Heart right ventricle (tissue), 16 donors: ENCODE results near the gene KRT5. TPM values are rescaled to one million over a fixed set of nuclear protein-coding genes. Genes with fewer than 3 reads are reported as not detected.

Experiments used
- ATAC-seq, 8 donors: fragments of 200-7000 bp; cut with Tn5 transposase; one replicate each; pipeline ENCODE4 v1.9.1; 2020; ENCODE audit warnings: mild to moderate bottlenecking in 8 of 8, moderate library complexity in 8 of 8, moderate number of reproducible peaks in 1 of 8
- DNase-seq, 2 donors: peaks; one replicate each; pipeline ENCODE4 v3.0.0-alpha.2; 2020
- H3K27ac ChIP-seq, 10 donors: fragments of 200-600 bp; sonication (generic) in 2 of 10; one replicate each; pipeline versions ENCODE4 v1.5.0 to v1.8.0; 2020 to 2022; ENCODE audit warnings: mild to moderate bottlenecking in 3 of 10
- H3K27me3 ChIP-seq, 7 donors: fragments of 200-600 bp; one replicate each; pipeline ENCODE4 v1.8.0; 2021 to 2022; ENCODE audit warnings: mild to moderate bottlenecking in 2 of 7
- H3K36me3 ChIP-seq, 9 donors: fragments of 200-600 bp; sonication (generic) in 1 of 9; one replicate each; pipeline versions ENCODE4 v1.5.0 to v1.8.0; 2020 to 2022; ENCODE audit warnings: mild to moderate bottlenecking in 2 of 9
- H3K4me1 ChIP-seq, 9 donors: fragments of 200-600 bp; sonication (generic) in 1 of 9; one replicate each; pipeline versions ENCODE4 v1.5.0 to v1.8.0; 2020 to 2022; ENCODE audit warnings: mild to moderate bottlenecking in 4 of 9
- H3K4me3 ChIP-seq, 10 donors: fragments of 200-600 bp; sonication (generic) in 2 of 10; one replicate each; pipeline versions ENCODE4 v1.5.0 to v1.8.0; 2020 to 2022; ENCODE audit warnings: mild to moderate bottlenecking in 7 of 10, moderate library complexity in 2 of 10
- H3K9me3 ChIP-seq, 11 donors: fragments of 200-600 bp in 10 of 11; sonication (generic) in 2 of 11; one replicate each; pipeline versions ENCODE4 v1.5.0 to v1.8.0; 2013 to 2022; ENCODE audit warnings: mild to moderate bottlenecking in 2 of 11, control low read depth in 1 of 11, moderate library complexity in 1 of 11
- WGBS, 2 donors: extraction: QIAGEN DNeasy Blood & Tissue Kit; methylation state at CpG; one replicate each; pipeline ENCODE4 v1.1.7; 2013; ENCODE audit warnings: inconsistent platforms in 1 of 2; 5-methylcytosine and 5-hydroxymethylcytosine counted together
- intact Hi-C, 10 donors: fragments of 100-400 bp; cut with DNase I; formaldehyde crosslinking; loops; one replicate each; pipeline versions ENCODE4 v1.11.1 to v1.14.2; 2022
- polyA plus RNA-seq, 2 donors: library from polyadenylated mRNA; stranded (reverse); fragments of 200-250 nt; gene quantifications; one replicate each; pipeline ENCODE4 v1.2.3, GENCODE V29; 2013
- total RNA-seq, 10 donors: library from RNA; stranded (reverse); fragmentation: NEBNext Ultra II Directional in 3 of 10; extraction: Animal tissue kit (Norgen Biotek cat#: 25700) in 3 of 10; gene quantifications; one replicate each; pipeline versions ENCODE4 v1.2.1 to v1.2.4, GENCODE V29; 2021 to 2023
- TF ChIP-seq, protein P1 (sequence below), 9 donors: fragments of 200-600 bp; sonication (generic) in 2 of 9; IDR thresholded peaks; one replicate each; pipeline versions ENCODE4 v1.5.0 to v1.8.0; 2021 to 2022; ENCODE audit warnings: antibody characterized with exemption in 9 of 9, mild to moderate bottlenecking in 5 of 9, moderate library complexity in 1 of 9
- donor health status: Arrhythmogenic right ventricular cardiomyopathy.
- donor health status: ischemic (EF 13 %, LVEDD 7.1; RV severe dilation, severe dysfunction).
- donor health status: healthy with polysubstance abuse.
- donor health status: DM: no; HTN: yes; CAD: no.
- donor health status: DM: no; HTN: no; CAD: no.
- donor health status: ischemic (EF 25% LVEDD 6.9; RV normal size, moderate dysfunction).
- donor health status: ischemic (EF 25% LVEDD 5.7; RV mildly dilated, moderate dysfunction).
- donor health status: healthy.
- donor health status: DM: yes; HTN: yes; CAD: no.
- donor health status: Ischemic cardiomyopathy.
- donor health status: ischemic (EF 35%, LVEDD 5.7; RV mildly dilated, moderate dysfunction).
- donor health status: nonischemic (EF 11% LVEDD 7.7; RV severe dilation, severe dysfunction).
- donor health status: DM: yes; HTN: yes; CAD: no.
- donor health status: PGD.
- donor health status: ischemic (EF 29% LVEDD 5.4; RV normal size, mild dysfunction).
- donor health status: nonischemic (EF 23%, LVEDD 6.1; RV moderate dilation, normal function).

Gene KRT5
- total and polyA plus RNA-seq, 12 donors: 0.25 to 1.5 (median 0.67) TPM; not detected in 8

DNA sequence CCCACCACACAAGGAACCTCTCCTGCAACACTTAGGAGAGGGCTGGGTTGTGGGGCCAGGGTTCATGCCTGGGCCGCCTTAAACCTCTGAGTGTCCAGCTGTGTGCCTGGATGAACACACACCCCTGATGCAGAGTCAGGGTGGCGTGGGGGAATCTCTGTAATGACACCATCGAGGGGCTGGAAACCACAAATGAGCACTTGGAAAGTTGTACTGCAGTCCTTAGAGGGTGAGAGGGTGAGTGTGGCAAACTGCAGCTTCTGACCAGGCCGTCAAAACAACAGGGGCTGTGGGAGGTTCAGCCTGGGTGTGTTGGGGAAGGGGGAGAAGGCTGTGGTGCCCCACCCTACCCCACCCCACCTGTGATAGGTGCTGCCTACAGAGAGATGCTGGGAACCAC is 12.4 kb upstream of the KRT5 start:
- TF ChIP-seq, protein P1, sequence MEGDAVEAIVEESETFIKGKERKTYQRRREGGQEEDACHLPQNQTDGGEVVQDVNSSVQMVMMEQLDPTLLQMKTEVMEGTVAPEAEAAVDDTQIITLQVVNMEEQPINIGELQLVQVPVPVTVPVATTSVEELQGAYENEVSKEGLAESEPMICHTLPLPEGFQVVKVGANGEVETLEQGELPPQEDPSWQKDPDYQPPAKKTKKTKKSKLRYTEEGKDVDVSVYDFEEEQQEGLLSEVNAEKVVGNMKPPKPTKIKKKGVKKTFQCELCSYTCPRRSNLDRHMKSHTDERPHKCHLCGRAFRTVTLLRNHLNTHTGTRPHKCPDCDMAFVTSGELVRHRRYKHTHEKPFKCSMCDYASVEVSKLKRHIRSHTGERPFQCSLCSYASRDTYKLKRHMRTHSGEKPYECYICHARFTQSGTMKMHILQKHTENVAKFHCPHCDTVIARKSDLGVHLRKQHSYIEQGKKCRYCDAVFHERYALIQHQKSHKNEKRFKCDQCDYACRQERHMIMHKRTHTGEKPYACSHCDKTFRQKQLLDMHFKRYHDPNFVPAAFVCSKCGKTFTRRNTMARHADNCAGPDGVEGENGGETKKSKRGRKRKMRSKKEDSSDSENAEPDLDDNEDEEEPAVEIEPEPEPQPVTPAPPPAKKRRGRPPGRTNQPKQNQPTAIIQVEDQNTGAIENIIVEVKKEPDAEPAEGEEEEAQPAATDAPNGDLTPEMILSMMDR (IDR thresholded peaks at IDR 0.05): no peak
- no peak overlapping the region for H3K27ac ChIP-seq
- no peaks in the 10 kb centered on the region for H3K36me3 ChIP-seq
- H3K27me3 ChIP-seq: peaks cover 0 to 4% (median 0%) of the 10 kb centered on the region in 7 donors
- intact Hi-C loops: no loop called here
- 65 to 69% methylated on average over 4 of the region's 4 CpGs for WGBS, 2 donors
- H3K4me3 ChIP-seq: no peak overlapping the region
- H3K4me1 ChIP-seq: peaks cover 0 to 4% (median 0%) of the 10 kb centered on the region in 9 donors
- DNase-seq (no peak), ATAC-seq (no peak)
- no peaks in the 10 kb centered on the region for H3K9me3 ChIP-seq

DNA sequence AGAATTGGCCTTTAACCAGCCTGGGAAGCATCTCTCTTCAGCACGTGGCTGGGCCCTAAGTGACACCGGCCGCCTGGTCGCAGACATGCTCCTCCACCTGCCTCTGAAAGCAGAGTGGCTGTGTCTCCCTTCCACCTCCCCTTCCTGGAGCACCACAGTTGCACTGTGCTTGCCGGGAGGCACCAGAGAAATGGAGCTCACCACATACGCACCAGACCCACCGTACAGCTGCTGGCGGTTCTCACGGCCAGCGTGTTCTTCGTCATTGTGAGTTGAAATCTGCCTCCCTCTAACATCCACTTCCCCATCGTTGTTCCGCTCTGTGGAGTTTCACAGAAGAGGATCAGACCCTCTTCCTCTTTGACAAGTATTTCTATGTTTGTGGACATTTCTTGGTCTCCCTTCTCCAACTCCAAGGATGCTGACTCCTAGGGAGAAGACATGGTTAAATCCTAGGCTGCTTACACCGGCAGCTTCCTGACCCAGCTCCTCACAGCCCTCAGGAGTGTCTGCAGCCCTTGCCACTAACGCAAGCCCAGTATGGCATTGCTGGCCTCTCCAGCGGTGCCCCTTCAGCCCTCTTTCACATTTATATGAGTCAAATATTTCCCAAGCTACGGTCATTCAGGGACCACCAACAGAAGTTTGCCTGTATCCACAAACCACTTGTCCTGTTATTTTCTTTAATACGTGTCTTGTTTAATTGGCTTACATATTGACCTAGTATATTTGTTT is 11.5 kb upstream of the KRT5 start:
- DNase-seq: no peak
- H3K4me1 ChIP-seq: peaks cover 0 to 4% (median 0%) of the 10 kb centered on the region in 9 donors
- H3K27me3 ChIP-seq: no peaks in the 10 kb centered on the region
- TF ChIP-seq, protein P1 (IDR thresholded peaks at IDR 0.05): no peak
- intact Hi-C loops: no loop called here
- no peaks in the 10 kb centered on the region for H3K36me3 ChIP-seq
- 59 to 78% methylated on average over 18 of the region's 18 CpGs for WGBS, 2 donors
- no peak overlapping the region for H3K27ac ChIP-seq
- ATAC-seq: peak in 3 of 8 donors; percentile 42 to 46 (median 46)
- H3K4me3 ChIP-seq: no peak overlapping the region
- H3K9me3 ChIP-seq: no peaks in the 10 kb centered on the region

DNA sequence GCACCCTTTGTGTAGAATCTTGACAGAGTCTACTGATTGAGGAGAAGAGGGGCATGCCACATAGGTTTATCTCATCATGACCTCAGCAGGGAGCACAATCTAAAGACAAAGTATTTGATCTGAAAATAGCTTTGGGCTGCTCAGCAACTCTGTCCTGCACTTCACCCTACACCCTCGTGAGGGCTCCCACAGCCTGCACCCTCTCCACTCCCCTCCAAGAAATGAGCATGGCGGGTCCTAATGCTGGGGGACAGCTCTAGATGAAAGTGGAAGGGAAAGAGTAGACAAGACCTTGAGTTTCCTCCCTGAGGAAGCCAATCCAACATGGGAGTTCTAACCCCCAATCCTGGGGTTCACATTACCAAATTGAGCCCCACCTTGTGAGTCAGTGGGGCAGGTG is 10.7 kb upstream of the KRT5 start:
- 82 to 88% methylated on average over 2 of the region's 2 CpGs for WGBS, 2 donors
- DNase-seq (no peak), ATAC-seq (no peak)
- TF ChIP-seq, protein P1 (IDR thresholded peaks at IDR 0.05): no peak
- Histone ChIP-seq H3K36me3 (no peaks in the 10 kb centered on the region), H3K4me3 (no peak overlapping the region), H3K9me3 (no peaks in the 10 kb centered on the region), H3K4me1 (peaks cover 0 to 4% (median 0%) of the 10 kb centered on the region in 9 donors), H3K27me3 (no peaks in the 10 kb centered on the region), H3K27ac (no peak overlapping the region)
- intact Hi-C loops: no loop called here

DNA sequence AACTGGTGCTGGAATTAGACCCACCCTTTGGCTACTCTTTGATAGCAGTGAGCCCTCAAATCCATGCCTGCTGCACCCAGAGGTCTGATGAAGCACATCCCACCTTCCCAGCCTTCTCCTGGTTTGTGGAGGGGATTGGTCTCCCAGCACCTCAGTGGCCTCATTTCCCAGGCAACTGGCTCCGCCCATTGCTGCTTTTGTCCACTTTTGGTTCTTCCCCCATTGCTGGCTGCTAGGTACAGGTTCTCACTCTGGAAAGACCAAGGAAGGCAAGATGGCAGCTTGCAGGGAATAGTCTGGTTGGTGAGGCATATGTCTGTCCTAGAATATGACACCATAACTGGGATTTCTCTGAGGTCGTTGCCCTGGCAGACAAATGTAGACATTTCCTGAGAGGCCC is 10.2 kb upstream of the KRT5 start:
- Histone ChIP-seq H3K36me3 (no peaks in the 10 kb centered on the region), H3K4me1 (peaks cover 0 to 4% (median 0%) of the 10 kb centered on the region in 9 donors), H3K27ac (no peak overlapping the region), H3K27me3 (no peaks in the 10 kb centered on the region), H3K9me3 (no peaks in the 10 kb centered on the region), H3K4me3 (no peak overlapping the region)
- intact Hi-C loops: no loop called here
- ATAC-seq (no peak), DNase-seq (no peak)
- TF ChIP-seq, protein P1 (IDR thresholded peaks at IDR 0.05): no peak
- 69 to 83% methylated on average over 2 of the region's 2 CpGs for WGBS, 2 donors
